Memory B cell (primary cell): ENCODE measurements around the gene C14orf132.
"Not testable (repeated sequence)": the region's sequence is repeated elsewhere in the genome, so short reads cannot be mapped to it uniquely, and the experiment has no call there.

Experiments used
- ATAC-seq: fragments of 150-1000 bp; cut with Tn5 transposase; 2 replicates; pipeline ENCODE4 v1.10.0; 2021; ENCODE audit warnings: low read depth, mild to moderate bottlenecking, moderate library complexity
- DNase-seq, 2 donors: peaks; one replicate each; pipeline ENCODE4 v3.0.0; 2022; ENCODE audit warnings: low spot score in 2 of 2
- H3K27ac Mint-ChIP-seq: one replicate; pipeline ENCODE4 v1.8.0; 2022; ENCODE audit warnings: mild to moderate bottlenecking, moderate library complexity, mixed read lengths
- H3K27me3 Mint-ChIP-seq: one replicate; pipeline ENCODE4 v1.8.0; 2022; ENCODE audit warnings: mixed read lengths
- H3K36me3 Mint-ChIP-seq: one replicate; pipeline ENCODE4 v1.8.0; 2022; ENCODE audit warnings: mild to moderate bottlenecking, mixed read lengths
- H3K4me1 Mint-ChIP-seq: one replicate; pipeline ENCODE4 v1.8.0; 2022; ENCODE audit warnings: mixed read lengths
- H3K4me3 Mint-ChIP-seq: one replicate; pipeline ENCODE4 v1.8.0; 2022; ENCODE audit warnings: mild to moderate bottlenecking, moderate library complexity, mixed read lengths
- H3K9me3 Mint-ChIP-seq: one replicate; pipeline ENCODE4 v1.8.0; 2022; ENCODE audit warnings: mixed read lengths

Gene C14orf132

GRCh38 chr14:96060186-96060933 is 21.2 kb downstream of the C14orf132 start:
- ATAC-seq (no peak), DNase-seq (no peak)
- Mint-ChIP-seq H3K4me1 (no peaks in the 10 kb centered on the region), H3K27ac (no peak overlapping the region), H3K4me3 (no peak overlapping the region), H3K36me3 (no peaks in the 10 kb centered on the region), H3K9me3 (no peaks in the 10 kb centered on the region), H3K27me3 (peaks cover 19% of the 10 kb centered on the region)

GRCh38 chr14:96062010-96062409 is 22.8 kb downstream of the C14orf132 start:
- H3K36me3 Mint-ChIP-seq: no peaks in the 10 kb centered on the region
- no peaks in the 10 kb centered on the region for H3K9me3 Mint-ChIP-seq
- peaks cover 19% of the 10 kb centered on the region for H3K27me3 Mint-ChIP-seq
- H3K4me1 Mint-ChIP-seq: no peaks in the 10 kb centered on the region
- H3K27ac Mint-ChIP-seq: no peak overlapping the region
- DNase-seq (no peak), ATAC-seq (no peak)
- H3K4me3 Mint-ChIP-seq: no peak overlapping the region

GRCh38 chr14:96062506-96062905 is 23.3 kb downstream of the C14orf132 start:
- Mint-ChIP-seq H3K27ac (no peak overlapping the region), H3K27me3 (peaks cover 19% of the 10 kb centered on the region)
- no peak for ATAC-seq

GRCh38 chr14:96064866-96065265 is 25.7 kb downstream of the C14orf132 start:
- Mint-ChIP-seq H3K27ac (no peak overlapping the region), H3K27me3 (peaks cover 12% of the 10 kb centered on the region), H3K4me3 (no peak overlapping the region), H3K36me3 (no peaks in the 10 kb centered on the region), H3K4me1 (no peaks in the 10 kb centered on the region), H3K9me3 (no peaks in the 10 kb centered on the region)
- ATAC-seq: no peak
- DNase-seq: no peak

More at GRCh38 chr14:96062506-96062905, 23.3 kb downstream of the C14orf132 start:
- no peak for DNase-seq
- no peaks in the 10 kb centered on the region for H3K4me1 Mint-ChIP-seq
- H3K9me3 Mint-ChIP-seq: no peaks in the 10 kb centered on the region
- H3K4me3 Mint-ChIP-seq: no peak overlapping the region
- H3K36me3 Mint-ChIP-seq: no peaks in the 10 kb centered on the region

- no peak overlapping the region for H3K27ac Mint-ChIP-seq
- DNase-seq: no peak
- no peaks in the 10 kb centered on the region for H3K4me1 Mint-ChIP-seq
- H3K36me3 Mint-ChIP-seq: no peaks in the 10 kb centered on the region
- no peak overlapping the region for H3K4me3 Mint-ChIP-seq
- no peak for ATAC-seq
- no peaks in the 10 kb centered on the region for H3K9me3 Mint-ChIP-seq
- H3K27me3 Mint-ChIP-seq: peaks cover 9% of the 10 kb centered on the region
These were observed 26.7 kb downstream of the C14orf132 start for GRCh38 chr14:96065661-96066459.

GRCh38 chr14:96066976-96067375 is 27.8 kb downstream of the C14orf132 start:
- DNase-seq (no peak), ATAC-seq (no peak)
- no peaks in the 10 kb centered on the region for H3K4me1 Mint-ChIP-seq
- peaks cover 8% of the 10 kb centered on the region for H3K27me3 Mint-ChIP-seq
- no peaks in the 10 kb centered on the region for H3K36me3 Mint-ChIP-seq
- H3K27ac Mint-ChIP-seq: no peak overlapping the region
- H3K4me3 Mint-ChIP-seq: no peak overlapping the region
- no peaks in the 10 kb centered on the region for H3K9me3 Mint-ChIP-seq

GRCh38 chr14:96067985-96068930 is 29.1 kb downstream of the C14orf132 start:
- H3K4me3 Mint-ChIP-seq: no peak overlapping the region
- DNase-seq (no peak), ATAC-seq (no peak)
- H3K9me3 Mint-ChIP-seq: no peaks in the 10 kb centered on the region
- H3K4me1 Mint-ChIP-seq: no peaks in the 10 kb centered on the region
- H3K27me3 Mint-ChIP-seq: peaks cover 2% of the 10 kb centered on the region
- no peak overlapping the region for H3K27ac Mint-ChIP-seq
- H3K36me3 Mint-ChIP-seq: no peaks in the 10 kb centered on the region

- H3K4me3 Mint-ChIP-seq: no peak overlapping the region
- ATAC-seq: no peak
- H3K27ac Mint-ChIP-seq: no peak overlapping the region
- H3K4me1 Mint-ChIP-seq: no peaks in the 10 kb centered on the region
- peaks cover 2% of the 10 kb centered on the region for H3K27me3 Mint-ChIP-seq
- DNase-seq: no peak
- peaks cover 3% of the 10 kb centered on the region for H3K9me3 Mint-ChIP-seq
- no peaks in the 10 kb centered on the region for H3K36me3 Mint-ChIP-seq
These were observed 30.3 kb downstream of the C14orf132 start for GRCh38 chr14:96069421-96069820.

GRCh38 chr14:96071561-96071960 is 32.4 kb downstream of the C14orf132 start:
- Mint-ChIP-seq H3K36me3 (no peaks in the 10 kb centered on the region), H3K27me3 (no peaks in the 10 kb centered on the region), H3K27ac (no peak overlapping the region), H3K9me3 (peaks cover 3% of the 10 kb centered on the region), H3K4me1 (no peaks in the 10 kb centered on the region), H3K4me3 (no peak overlapping the region)
- ATAC-seq (no peak), DNase-seq (no peak)

GRCh38 chr14:96072076-96072475 is 32.9 kb downstream of the C14orf132 start:
- no peaks in the 10 kb centered on the region for H3K27me3 Mint-ChIP-seq
- no peaks in the 10 kb centered on the region for H3K36me3 Mint-ChIP-seq
- no peak overlapping the region for H3K4me3 Mint-ChIP-seq
- no peaks in the 10 kb centered on the region for H3K4me1 Mint-ChIP-seq
- no peak overlapping the region for H3K27ac Mint-ChIP-seq
- peaks cover 3% of the 10 kb centered on the region for H3K9me3 Mint-ChIP-seq
- DNase-seq: no peak
- ATAC-seq: no peak

GRCh38 chr14:96072746-96073145 is 33.6 kb downstream of the C14orf132 start:
- Mint-ChIP-seq H3K4me1 (no peaks in the 10 kb centered on the region), H3K27ac (no peak overlapping the region), H3K9me3 (peaks cover 3% of the 10 kb centered on the region), H3K4me3 (no peak overlapping the region), H3K27me3 (no peaks in the 10 kb centered on the region), H3K36me3 (no peaks in the 10 kb centered on the region)
- DNase-seq: no peak
- ATAC-seq: no peak

- ATAC-seq, DNase-seq, H3K27ac Mint-ChIP-seq, H3K4me1 Mint-ChIP-seq, H3K4me3 Mint-ChIP-seq, H3K27me3 Mint-ChIP-seq, H3K36me3 Mint-ChIP-seq, H3K9me3 Mint-ChIP-seq: not testable (repeated sequence)
These were observed 34.3 kb downstream of the C14orf132 start for GRCh38 chr14:96073260-96074039.

- no peaks in the 10 kb centered on the region for H3K4me1 Mint-ChIP-seq
- no peaks in the 10 kb centered on the region for H3K36me3 Mint-ChIP-seq
- peaks cover 3% of the 10 kb centered on the region for H3K27me3 Mint-ChIP-seq
- H3K9me3 Mint-ChIP-seq: peaks cover 3% of the 10 kb centered on the region
- ATAC-seq: no peak
- DNase-seq: no peak
- no peak overlapping the region for H3K27ac Mint-ChIP-seq
- no peak overlapping the region for H3K4me3 Mint-ChIP-seq
These were observed 38.9 kb downstream of the C14orf132 start for GRCh38 chr14:96077983-96078624.
